Rectal smooth muscle tissue (tissue), 1 donor: ENCODE measurements around the gene MAGEF1.

Source experiments
- H3K27ac ChIP-seq: one replicate; pipeline ENCODE4 v1.7.0; 2013; ENCODE audit warnings: low read depth, low read length, inconsistent platforms
- H3K27me3 ChIP-seq: one replicate; pipeline ENCODE4 v1.7.0; 2013; ENCODE audit warnings: low read length; ENCODE audit not compliant: control insufficient read depth, insufficient read depth
- H3K36me3 ChIP-seq: one replicate; pipeline ENCODE4 v1.7.0; 2013; ENCODE audit warnings: low read length; ENCODE audit not compliant: control insufficient read depth, insufficient read depth
- H3K4me1 ChIP-seq: one replicate; pipeline ENCODE4 v1.7.0; 2013; ENCODE audit warnings: low read length; ENCODE audit not compliant: control insufficient read depth, insufficient read depth
- H3K4me3 ChIP-seq: one replicate; pipeline ENCODE4 v1.7.0; 2013; ENCODE audit warnings: low read length
- H3K9ac ChIP-seq: one replicate; pipeline ENCODE4 v1.7.0; 2013; ENCODE audit warnings: low read length

Gene MAGEF1

DNA sequence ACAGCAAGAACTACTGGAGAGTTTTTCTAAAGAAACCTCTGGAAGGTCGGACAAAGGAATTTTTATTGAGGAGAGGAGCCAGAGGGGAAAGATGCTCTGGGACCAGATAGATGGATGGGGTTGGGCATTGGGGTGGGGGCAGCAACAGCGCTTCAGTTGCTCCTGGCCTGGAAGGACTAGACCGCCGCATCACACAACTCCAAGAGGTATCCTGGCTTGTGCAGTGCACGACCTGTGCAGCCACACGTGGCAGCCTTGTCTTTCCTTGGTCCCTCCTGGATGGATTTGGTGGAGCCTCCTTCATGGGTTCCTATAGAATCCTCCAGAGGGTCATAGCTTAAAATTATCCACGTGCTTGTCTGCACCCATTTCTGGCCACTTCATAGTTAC lies 23.0 kb downstream of the MAGEF1 start:
- H3K27ac ChIP-seq = peak overlapping the region; percentile 17
- no peaks in the 10 kb centered on the region for H3K36me3 ChIP-seq
- no peak overlapping the region for H3K9ac ChIP-seq
- H3K27me3 ChIP-seq = no peaks in the 10 kb centered on the region
- H3K4me1 ChIP-seq = peaks cover 18% of the 10 kb centered on the region
- no peak overlapping the region for H3K4me3 ChIP-seq

DNA sequence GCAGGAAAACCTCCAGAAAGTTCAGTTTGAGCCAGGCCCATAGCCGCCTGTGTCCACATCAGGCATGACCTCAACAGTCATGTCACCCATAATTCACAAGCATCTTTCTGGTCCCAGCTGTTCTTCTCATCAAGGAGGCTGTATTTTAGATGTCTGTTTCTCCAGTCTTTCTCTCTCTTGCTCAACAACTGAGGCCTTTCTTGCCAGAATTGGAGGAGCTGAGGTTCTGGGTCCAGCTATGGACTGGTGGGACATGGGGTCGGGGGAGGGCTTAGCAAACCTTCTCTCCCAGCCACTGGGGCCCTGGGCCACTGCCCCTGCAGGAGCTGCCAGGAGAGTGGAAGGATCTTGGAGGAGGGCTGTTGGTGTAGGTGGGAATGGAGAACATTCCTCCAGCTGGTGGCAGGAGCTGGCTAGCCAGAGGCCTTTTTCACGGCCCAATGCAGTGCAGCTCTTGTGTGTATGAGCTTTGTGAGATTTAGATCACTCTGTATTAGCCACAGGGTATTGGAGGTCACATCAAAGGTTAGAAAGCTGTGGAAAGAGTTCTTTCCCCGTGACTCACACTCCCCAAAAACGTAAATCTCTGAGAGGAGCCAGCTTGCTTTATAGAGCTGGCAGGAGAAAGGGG lies 23.5 kb downstream of the MAGEF1 start:
- Histone ChIP-seq H3K27me3 (no peaks in the 10 kb centered on the region), H3K36me3 (no peaks in the 10 kb centered on the region), H3K4me3 (no peak overlapping the region), H3K9ac (no peak overlapping the region), H3K4me1 (peaks cover 18% of the 10 kb centered on the region), H3K27ac (peak overlapping the region; percentile 56)

DNA sequence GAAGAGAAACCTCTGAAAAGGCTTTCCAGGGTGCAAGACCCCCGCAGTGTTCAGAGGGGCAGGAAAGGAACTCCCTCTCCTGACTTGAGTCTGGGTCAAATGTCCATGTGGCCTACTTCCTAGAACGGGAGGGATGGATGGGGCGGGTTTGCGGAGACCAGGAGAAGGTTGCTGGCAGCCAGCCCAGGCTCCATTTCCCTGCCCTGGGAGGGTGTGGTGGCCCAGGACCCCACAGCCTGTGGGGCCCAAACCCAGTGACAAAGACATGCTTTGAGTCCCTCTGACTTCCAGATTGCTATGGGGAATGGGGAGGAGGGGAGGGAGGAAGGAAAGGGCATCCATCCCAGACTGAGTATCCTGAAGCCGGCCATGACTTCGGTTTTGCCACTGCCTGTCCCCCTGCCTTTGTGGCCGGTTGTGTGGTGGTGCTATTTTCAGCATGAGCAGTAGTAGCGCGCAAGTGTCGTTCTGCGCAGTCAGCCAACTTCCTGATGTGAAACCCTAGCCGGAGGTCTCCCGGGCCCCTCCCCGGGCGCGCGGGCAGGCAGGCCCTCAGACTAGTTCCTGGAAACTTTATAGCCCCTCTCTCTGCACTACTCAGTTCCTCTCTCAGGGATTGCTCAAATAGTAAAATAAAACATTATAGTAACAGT lies 24.4 kb downstream of the MAGEF1 start:
- Histone ChIP-seq H3K36me3 (no peaks in the 10 kb centered on the region), H3K9ac (no peak overlapping the region), H3K27ac (peak overlapping the region; percentile 12), H3K4me1 (peaks cover 18% of the 10 kb centered on the region), H3K4me3 (no peak overlapping the region), H3K27me3 (no peaks in the 10 kb centered on the region)

DNA sequence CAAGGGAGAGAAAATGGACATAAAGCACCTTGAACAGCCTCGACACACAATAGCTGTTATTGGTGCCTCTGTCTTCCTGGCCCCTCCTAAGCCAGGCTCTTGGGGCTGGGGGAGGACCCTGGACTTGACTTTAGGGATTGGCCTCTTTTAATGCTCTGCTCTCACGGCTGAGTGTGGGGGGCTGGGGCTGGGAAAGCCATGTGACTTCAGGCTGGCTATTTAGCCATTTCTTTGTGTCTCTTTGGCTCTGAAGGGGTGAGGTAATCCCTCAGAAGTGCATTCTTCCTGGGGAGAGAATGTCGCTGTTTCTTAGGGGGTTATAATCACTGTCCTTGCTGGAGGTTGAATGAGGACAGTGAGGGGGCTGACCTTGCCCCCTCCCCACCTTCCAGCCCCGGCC lies 26.2 kb downstream of the MAGEF1 start:
- Histone ChIP-seq H3K4me3 (no peak overlapping the region), H3K36me3 (no peaks in the 10 kb centered on the region), H3K9ac (no peak overlapping the region), H3K27ac (no peak overlapping the region), H3K4me1 (peaks cover 5% of the 10 kb centered on the region), H3K27me3 (no peaks in the 10 kb centered on the region)

DNA sequence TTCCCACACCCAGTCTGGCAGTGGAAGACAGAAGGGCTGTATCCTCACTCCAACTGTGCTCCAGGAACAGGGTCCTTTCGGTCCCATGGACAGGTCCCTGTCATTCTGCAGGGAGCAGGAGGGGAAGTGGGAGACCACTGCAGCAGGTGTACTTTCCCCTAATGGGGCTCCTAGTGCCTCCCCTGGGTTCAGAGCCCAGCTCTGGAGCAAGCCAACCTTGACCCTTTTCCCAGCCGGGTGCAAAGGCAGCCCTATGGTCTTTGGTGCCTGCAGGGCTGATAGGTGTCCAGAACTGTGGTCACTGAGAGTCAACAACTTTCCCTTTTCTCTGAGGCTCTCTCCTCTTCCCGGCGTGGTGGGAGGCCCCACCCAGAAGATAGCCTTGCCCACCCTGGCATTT lies 26.8 kb downstream of the MAGEF1 start:
- Histone ChIP-seq H3K4me3 (no peak overlapping the region), H3K36me3 (no peaks in the 10 kb centered on the region), H3K4me1 (peaks cover 5% of the 10 kb centered on the region), H3K27ac (no peak overlapping the region), H3K27me3 (no peaks in the 10 kb centered on the region), H3K9ac (no peak overlapping the region)

DNA sequence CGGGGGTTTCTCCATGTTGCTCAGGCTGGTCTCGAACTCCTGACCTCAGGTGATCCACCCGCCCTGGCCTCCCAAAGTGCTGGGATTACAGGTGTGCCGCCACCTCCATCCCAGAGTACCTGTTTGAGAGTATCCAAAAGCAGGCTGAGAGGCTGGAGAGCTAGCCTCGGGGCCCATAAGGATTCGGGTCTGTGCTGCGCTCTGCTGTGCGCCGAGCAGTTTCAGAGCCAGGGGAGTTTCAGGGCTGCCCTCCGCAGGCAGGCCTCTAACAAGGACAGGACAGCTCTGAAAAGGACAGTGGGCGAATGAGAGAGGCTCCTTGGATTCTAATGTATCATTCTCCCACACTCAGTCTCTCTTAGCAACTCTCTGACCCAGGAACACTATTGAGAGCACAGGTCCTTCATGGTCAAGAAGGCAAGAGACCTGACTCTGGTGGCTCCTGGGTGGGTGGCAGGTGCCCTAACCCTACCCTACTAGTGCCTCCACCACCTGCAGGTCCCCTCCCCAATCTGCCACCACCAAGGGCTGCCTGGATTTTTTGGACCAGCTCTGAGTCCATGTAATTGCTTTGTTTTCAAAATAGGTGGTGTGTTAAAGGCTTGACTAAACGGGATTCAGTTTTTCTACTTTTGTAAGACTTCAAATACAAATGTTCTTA lies 27.8 kb downstream of the MAGEF1 start:
- Histone ChIP-seq H3K27me3 (no peaks in the 10 kb centered on the region), H3K4me3 (no peak overlapping the region), H3K27ac (no peak overlapping the region), H3K4me1 (peaks cover 5% of the 10 kb centered on the region), H3K9ac (no peak overlapping the region), H3K36me3 (no peaks in the 10 kb centered on the region)

DNA sequence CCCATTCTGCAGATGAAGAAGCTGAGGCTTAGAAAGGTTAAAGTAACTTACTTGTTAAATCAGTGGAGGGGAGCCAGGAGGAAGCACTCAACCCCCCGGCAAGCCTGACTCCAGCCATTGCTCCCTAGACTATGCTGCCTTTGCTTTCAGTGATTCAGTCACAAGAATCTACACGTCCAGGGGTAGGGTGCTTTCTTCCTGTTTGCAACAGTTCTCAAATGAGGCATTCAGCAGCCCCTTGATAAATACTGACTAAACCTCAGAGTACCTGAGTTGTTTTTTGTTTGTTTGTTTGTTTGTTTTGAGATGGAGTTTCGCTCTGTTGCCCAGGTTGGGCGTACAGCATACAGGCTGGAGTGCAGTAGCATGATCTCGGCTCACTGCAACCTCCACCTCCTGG lies 28.6 kb downstream of the MAGEF1 start:
- Histone ChIP-seq H3K27me3 (no peaks in the 10 kb centered on the region), H3K4me1 (peaks cover 1% of the 10 kb centered on the region), H3K36me3 (no peaks in the 10 kb centered on the region), H3K4me3 (no peak overlapping the region), H3K27ac (no peak overlapping the region), H3K9ac (no peak overlapping the region)

DNA sequence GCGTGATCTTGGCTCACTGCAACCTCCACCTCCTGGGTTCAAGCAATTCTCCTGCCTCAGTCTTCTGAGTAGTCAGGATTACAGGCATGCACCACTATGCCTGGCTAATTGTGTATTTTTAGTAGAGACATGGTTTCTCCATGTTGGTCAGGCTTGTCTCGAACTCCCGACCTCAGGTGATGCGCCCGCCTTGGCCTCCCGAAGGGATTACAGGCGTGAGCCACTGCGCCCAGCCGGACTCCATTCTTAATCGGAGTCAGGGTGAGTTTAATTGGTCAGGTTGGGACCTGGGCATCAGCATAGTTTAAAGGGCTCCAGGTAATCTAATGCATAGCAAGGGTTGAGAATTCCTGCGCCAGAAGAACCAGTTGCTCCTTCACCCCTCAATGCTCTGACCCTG lies 29.2 kb downstream of the MAGEF1 start:
- Histone ChIP-seq H3K36me3 (no peaks in the 10 kb centered on the region), H3K27ac (no peak overlapping the region), H3K4me1 (no peaks in the 10 kb centered on the region)

DNA sequence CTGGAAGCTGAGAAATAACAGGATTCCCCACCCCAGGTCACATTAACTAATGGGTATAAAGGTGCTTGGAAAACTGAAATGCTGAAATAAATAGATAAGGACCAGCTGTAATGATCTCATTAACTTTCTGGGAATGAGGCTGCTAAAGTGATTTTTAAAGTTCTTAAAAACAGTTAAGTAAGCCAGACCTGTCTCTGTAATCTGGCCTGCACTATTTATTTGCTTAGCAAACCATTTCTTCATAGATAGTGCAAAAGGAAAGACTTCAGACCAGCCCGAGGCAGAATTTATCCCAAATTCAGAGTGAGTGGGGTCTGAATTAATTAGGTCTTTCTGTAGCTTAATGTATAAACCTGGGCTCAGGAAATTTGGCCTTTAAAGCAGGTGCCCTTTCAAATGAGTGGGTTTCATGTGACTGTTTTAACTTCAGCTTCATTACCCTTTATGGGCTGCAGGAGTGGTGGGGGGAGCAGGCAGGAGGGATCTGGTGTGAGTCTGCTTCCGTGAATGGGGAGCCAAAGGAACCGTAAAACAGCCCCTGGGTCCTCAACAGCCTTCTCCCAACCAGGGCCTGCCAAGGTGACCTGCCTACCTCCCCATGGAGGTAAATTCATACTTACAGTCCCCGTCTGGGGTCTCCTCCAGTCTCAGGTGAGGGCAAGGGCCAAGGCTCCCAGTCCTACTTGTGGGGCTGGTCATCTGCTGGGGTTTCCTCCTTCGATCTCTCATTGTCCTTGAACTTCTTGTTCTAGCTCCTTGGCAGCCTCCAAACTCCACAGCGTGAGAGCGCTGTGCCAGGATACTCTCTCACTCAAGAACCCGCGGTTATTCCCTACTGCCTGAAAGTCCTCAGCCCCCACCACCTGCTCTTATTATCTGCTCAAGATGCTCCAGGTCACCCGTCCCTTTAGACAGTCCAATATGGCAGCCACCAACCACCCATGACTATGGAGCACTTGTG lies 31.2 kb downstream of the MAGEF1 start:
- no peaks in the 10 kb centered on the region for H3K36me3 ChIP-seq
- H3K27ac ChIP-seq = no peak overlapping the region
- no peak overlapping the region for H3K9ac ChIP-seq
- H3K4me3 ChIP-seq = no peak overlapping the region
- H3K4me1 ChIP-seq = no peaks in the 10 kb centered on the region
- H3K27me3 ChIP-seq = no peaks in the 10 kb centered on the region

More for the DNA sequence above, 29.2 kb downstream of the MAGEF1 start:
- H3K27me3 ChIP-seq = no peaks in the 10 kb centered on the region
- no peak overlapping the region for H3K9ac ChIP-seq
- H3K4me3 ChIP-seq = no peak overlapping the region

DNA sequence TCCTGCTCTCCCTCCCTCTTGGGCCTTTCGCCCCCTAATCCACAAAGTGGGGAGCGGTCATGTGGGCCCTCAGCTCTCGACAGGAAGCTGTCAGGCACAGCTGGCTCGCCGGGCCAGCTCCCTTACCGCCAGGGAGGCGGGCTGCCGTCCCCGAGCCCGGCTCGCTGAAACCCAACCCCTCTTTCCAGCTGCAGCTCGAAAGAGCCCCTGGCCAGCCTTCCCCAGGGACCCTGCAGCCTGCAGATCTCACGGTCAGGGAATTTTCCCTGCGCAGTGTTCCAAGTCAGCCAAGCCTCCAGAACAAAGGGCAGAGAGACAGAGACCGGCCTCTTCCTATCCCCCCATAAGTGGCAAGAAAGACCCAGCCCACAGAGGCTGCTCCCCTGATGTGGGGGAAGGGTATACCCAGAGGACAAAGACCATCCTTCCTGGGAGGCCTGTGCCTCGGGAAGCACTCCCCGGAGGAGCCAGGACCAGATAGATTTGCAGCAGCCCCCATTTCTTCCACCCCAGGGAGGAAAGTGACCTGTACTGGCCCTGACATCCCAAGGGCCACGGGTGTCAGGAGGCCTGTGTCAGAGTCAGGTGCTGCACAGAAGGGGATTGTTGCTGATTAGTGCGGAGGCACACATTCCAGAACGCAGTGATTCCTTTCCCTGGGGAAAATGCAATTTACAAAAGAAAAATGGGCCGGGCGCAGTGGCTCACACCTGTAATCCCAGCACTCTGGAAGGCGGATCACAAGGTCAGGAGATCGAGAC lies 32.6 kb downstream of the MAGEF1 start:
- no peak overlapping the region for H3K4me3 ChIP-seq
- no peaks in the 10 kb centered on the region for H3K36me3 ChIP-seq
- H3K27ac ChIP-seq = no peak overlapping the region
- H3K27me3 ChIP-seq = no peaks in the 10 kb centered on the region
- no peak overlapping the region for H3K9ac ChIP-seq
- H3K4me1 ChIP-seq = no peaks in the 10 kb centered on the region

DNA sequence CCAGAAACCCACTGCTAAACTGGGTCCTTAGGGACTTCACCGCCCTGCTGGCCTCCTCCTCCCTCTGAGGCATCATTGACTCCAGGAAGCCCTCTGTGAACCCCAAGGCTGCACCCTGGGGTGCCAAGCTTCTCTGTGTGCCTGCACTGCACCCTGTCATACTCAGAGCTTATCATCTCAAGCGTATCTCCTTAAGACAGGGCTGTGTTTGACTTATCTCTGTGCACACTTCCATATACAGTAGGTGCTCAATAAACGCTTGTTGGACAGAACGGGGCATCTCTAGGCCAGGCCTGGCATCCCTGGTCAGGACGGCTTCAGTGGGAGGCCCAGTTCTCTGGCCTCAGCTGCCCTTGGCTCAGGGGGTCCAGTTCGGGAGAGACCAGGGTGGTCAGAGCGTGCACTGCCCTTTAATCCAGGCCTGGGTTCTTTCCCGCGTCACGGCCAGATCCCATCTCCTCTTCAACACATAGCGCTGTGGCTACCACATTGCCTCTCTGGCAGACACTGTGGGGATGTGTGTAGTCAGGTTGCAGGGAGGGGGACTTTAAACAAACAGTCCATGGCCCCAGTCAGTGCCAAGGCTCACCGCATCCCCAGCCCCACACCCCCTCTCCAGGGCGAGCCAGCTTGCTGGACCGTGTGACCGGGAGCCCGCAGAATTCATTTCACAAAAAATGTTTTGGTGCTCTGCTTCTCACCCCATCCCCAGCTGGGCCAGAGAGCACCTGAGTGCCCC lies 33.4 kb downstream of the MAGEF1 start:
- no peak overlapping the region for H3K9ac ChIP-seq
- H3K36me3 ChIP-seq = no peaks in the 10 kb centered on the region
- H3K4me1 ChIP-seq = no peaks in the 10 kb centered on the region
- H3K27me3 ChIP-seq = no peaks in the 10 kb centered on the region
- no peak overlapping the region for H3K4me3 ChIP-seq
- no peak overlapping the region for H3K27ac ChIP-seq
